ENCODE data around the gene EVX2.

DNA sequence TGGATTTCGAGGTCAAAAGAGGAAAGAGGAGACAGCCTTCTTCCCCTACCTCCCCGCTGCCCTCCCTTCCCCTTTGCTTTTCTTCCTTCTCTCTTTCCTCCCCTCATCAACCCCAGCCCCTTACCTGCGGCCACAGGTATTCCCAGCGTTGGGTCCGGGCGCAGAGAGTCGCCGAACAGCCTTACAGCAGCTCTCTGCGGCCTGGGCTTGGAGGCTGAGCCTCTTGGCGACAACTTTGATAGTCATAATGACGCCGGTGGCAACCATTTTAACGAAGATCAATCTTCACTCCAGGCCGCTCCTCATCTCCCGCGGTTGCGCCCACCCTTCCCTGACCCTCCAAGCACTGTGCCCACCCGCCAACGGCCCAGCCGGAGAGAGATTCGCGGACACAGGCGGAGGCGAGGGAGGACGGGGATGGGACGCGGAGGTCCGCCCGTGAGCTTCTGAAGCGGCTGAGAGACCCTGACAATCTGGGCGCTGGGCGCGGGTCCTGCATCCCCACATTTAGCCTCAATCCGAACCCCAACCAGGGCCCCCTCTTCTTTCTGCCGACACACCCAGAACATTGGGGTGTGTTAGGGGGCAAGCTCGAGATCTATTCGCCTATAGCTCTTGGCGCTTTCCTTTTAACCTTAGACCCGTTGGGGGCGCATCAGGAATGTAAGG lies 1.5 kb upstream of the EVX2 start:
- no peak for TF ChIP-seq POLR2AphosphoS5 (IDR thresholded peaks at IDR 0.05)
- TF ChIP-seq, protein P1, sequence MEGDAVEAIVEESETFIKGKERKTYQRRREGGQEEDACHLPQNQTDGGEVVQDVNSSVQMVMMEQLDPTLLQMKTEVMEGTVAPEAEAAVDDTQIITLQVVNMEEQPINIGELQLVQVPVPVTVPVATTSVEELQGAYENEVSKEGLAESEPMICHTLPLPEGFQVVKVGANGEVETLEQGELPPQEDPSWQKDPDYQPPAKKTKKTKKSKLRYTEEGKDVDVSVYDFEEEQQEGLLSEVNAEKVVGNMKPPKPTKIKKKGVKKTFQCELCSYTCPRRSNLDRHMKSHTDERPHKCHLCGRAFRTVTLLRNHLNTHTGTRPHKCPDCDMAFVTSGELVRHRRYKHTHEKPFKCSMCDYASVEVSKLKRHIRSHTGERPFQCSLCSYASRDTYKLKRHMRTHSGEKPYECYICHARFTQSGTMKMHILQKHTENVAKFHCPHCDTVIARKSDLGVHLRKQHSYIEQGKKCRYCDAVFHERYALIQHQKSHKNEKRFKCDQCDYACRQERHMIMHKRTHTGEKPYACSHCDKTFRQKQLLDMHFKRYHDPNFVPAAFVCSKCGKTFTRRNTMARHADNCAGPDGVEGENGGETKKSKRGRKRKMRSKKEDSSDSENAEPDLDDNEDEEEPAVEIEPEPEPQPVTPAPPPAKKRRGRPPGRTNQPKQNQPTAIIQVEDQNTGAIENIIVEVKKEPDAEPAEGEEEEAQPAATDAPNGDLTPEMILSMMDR (IDR thresholded peaks at IDR 0.05 in 8 of 11, conservative IDR thresholded peaks at IDR 0.05 in 3 of 11), result no peak
